Trophoblast cell (in vitro differentiated cells and primary cell): ENCODE results near the gene WDR53.
"Not testable (repeated sequence)": the region's sequence is repeated elsewhere in the genome, so short reads cannot be mapped to it uniquely, and the experiment has no call there.

Experiments used
- DNase-seq, 2 donors: peaks; one replicate each; pipeline ENCODE4 v3.0.0-alpha.2; 2016
- H2AFZ ChIP-seq: 2 replicates; pipeline ENCODE4 v1.6.1; 2013; ENCODE audit warnings: low read length, moderate library complexity, mild to moderate bottlenecking; ENCODE audit not compliant: insufficient read depth, poor library complexity
- H2AK5ac ChIP-seq: 2 replicates; pipeline ENCODE4 v1.6.1; 2013; ENCODE audit warnings: mild to moderate bottlenecking, low read length
- H2BK120ac ChIP-seq: 2 replicates; pipeline ENCODE4 v1.6.1; 2013; ENCODE audit warnings: low read length, mild to moderate bottlenecking, moderate library complexity; ENCODE audit not compliant: insufficient read depth, poor library complexity
- H2BK12ac ChIP-seq: 2 replicates; pipeline ENCODE4 v1.6.1; 2013; ENCODE audit warnings: mild to moderate bottlenecking, low read length, moderate library complexity
- H2BK5ac ChIP-seq: 2 replicates; pipeline ENCODE4 v1.6.1; 2013; ENCODE audit warnings: low read length, low read depth, moderate library complexity, mild to moderate bottlenecking; ENCODE audit not compliant: poor library complexity
- H3K14ac ChIP-seq: 2 replicates; pipeline ENCODE4 v1.6.1; 2013; ENCODE audit warnings: mild to moderate bottlenecking, low read length
- H3K18ac ChIP-seq: 2 replicates; pipeline ENCODE4 v1.6.1; 2013; ENCODE audit warnings: mild to moderate bottlenecking, low read length
- H3K23ac ChIP-seq: 2 replicates; pipeline ENCODE4 v1.6.1; 2013; ENCODE audit warnings: low read length
- H3K27ac ChIP-seq: 2 replicates; pipeline ENCODE4 v1.5.1; 2013; ENCODE audit warnings: low read depth, mild to moderate bottlenecking, inconsistent platforms, low read length, moderate library complexity
- H3K27me3 ChIP-seq: 2 replicates; pipeline ENCODE4 v1.6.1; 2013; ENCODE audit warnings: inconsistent platforms, mild to moderate bottlenecking, low read length, moderate library complexity; ENCODE audit not compliant: insufficient read depth
- H3K36me3 ChIP-seq, 2 experiments: 1 replicate in 1 of 2; 2 replicates in 1 of 2; pipeline ENCODE4 v1.6.1; 2013; ENCODE audit warnings: low read length in 2 of 2, mild to moderate bottlenecking in 2 of 2, moderate library complexity in 1 of 2; ENCODE audit not compliant: insufficient read depth in 2 of 2, control insufficient read depth in 1 of 2
- H3K4ac ChIP-seq: 2 replicates; pipeline ENCODE4 v1.6.1; 2013; ENCODE audit warnings: low read depth, mild to moderate bottlenecking, low read length, moderate library complexity
- H3K4me1 ChIP-seq, 2 experiments: 1 replicate in 1 of 2; 2 replicates in 1 of 2; pipeline ENCODE4 v1.6.1; 2013; ENCODE audit warnings: low read length in 2 of 2, mild to moderate bottlenecking in 2 of 2, moderate library complexity in 1 of 2; ENCODE audit not compliant: insufficient read depth in 2 of 2, control insufficient read depth in 1 of 2
- H3K4me2 ChIP-seq: 2 replicates; pipeline ENCODE4 v1.6.1; 2013; ENCODE audit warnings: inconsistent platforms, mild to moderate bottlenecking, low read length, moderate library complexity
- H3K4me3 ChIP-seq: 2 replicates; pipeline ENCODE4 v1.5.1; 2013; ENCODE audit warnings: mild to moderate bottlenecking, low read depth, low read length, inconsistent platforms
- H3K79me1 ChIP-seq: one replicate; pipeline ENCODE4 v1.6.1; 2013; ENCODE audit warnings: low read length
- H3K79me2 ChIP-seq: 2 replicates; pipeline ENCODE4 v1.6.1; 2013; ENCODE audit warnings: low read length, mild to moderate bottlenecking; ENCODE audit not compliant: control insufficient read depth, insufficient read depth, poor library complexity
- H3K9ac ChIP-seq: 2 replicates; pipeline ENCODE4 v1.6.1; 2013; ENCODE audit warnings: mild to moderate bottlenecking, low read length
- H3K9me3 ChIP-seq: 2 replicates; pipeline ENCODE4 v1.6.1; 2013; ENCODE audit warnings: low read depth, mild to moderate bottlenecking, control low read depth, inconsistent platforms, low read length; ENCODE audit not compliant: insufficient read depth
- H4K12ac ChIP-seq: 2 replicates; pipeline ENCODE4 v1.6.1; 2013; ENCODE audit warnings: low read depth, mild to moderate bottlenecking, low read length, moderate library complexity
- H4K8ac ChIP-seq: 2 replicates; pipeline ENCODE4 v1.6.1; 2013; ENCODE audit warnings: low read depth, mild to moderate bottlenecking, low read length, moderate library complexity
- H4K91ac ChIP-seq: one replicate; pipeline ENCODE4 v1.6.1; 2013; ENCODE audit warnings: low read depth, mild to moderate bottlenecking, low read length, moderate library complexity
- WGBS: extraction: QIAGEN DNeasy Blood & Tissue Kit; methylation state at CpG from one replicate; pipeline ENCODE4 v1.1.7; 2013; ENCODE audit warnings: missing lambda C conversion rate; ENCODE audit not compliant: insufficient read length, insufficient coverage; ENCODE audit errors: extremely low coverage; 5-methylcytosine and 5-hydroxymethylcytosine counted together

WDR53 gene

DNA sequence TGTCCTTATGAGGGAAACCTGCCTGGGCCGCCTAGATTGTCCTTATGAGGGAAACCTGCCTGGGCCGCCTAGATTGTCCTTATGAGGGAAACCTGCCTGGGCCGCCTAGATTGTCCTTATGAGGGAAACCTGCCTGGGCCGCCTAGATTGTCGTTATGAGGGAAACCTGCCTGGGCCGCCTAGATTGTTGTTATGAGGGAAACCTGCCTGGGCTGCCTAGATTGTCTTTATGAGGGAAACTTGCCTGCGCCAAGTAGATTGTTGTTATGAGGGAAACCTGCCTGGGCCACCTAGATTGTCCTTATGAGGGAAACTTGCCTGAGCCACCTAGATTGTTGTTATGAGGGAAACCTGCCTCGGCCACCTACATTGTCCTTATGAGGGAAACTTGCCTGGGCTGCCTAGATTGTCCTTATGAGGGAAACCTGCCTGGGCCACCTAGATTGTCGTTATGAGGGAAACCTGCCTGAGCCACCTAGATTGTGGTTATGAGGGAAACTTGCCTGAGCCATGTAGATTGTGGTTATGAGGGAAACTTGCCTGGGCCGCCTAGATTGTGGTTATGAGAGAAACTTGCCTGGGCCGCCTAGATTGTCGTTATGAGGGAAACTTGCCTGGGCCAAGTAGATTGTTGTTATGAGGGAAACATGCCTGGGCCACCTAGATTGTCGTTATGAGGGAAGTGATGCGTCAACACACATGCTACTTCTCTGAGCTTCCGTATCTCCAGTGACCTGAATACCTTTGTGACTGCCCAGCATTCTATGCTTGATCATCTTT lies 56.5 kb downstream of the WDR53 start:
- not testable (repeated sequence) for H3K79me2 ChIP-seq

DNA sequence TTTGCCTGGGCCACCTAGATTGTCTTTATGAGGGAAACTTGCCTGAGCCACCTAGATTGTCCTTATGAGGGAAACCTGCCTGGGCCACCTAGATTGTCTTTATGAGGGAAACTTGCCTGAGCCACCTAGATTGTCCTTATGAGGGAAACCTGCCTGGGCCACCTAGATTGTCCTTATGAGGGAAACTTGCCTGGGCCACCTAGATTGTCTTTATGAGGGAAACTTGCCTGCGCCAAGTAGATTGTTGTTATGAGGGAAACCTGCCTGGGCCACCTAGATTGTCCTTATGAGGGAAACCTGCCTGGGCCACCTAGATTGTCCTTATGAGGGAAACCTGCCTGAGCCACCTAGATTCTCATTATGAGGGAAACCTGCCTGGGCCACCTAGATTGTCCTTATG lies 57.2 kb downstream of the WDR53 start:
- not testable (repeated sequence) for H3K27me3 ChIP-seq, DNase-seq, H3K4me3 ChIP-seq, H3K36me3 ChIP-seq, H4K8ac ChIP-seq, H2AFZ ChIP-seq, H4K91ac ChIP-seq, H3K79me2 ChIP-seq, H3K9me3 ChIP-seq, H3K27ac ChIP-seq, H2BK12ac ChIP-seq, H3K79me1 ChIP-seq, H2AK5ac ChIP-seq, H2BK5ac ChIP-seq, H3K4me1 ChIP-seq, H3K9ac ChIP-seq, H3K23ac ChIP-seq, H3K18ac ChIP-seq, H2BK120ac ChIP-seq, H3K4ac ChIP-seq, H3K14ac ChIP-seq, H4K12ac ChIP-seq, H3K4me2 ChIP-seq
- WGBS, result no CpG with 5 or more reads among the region's 1 CpG

More for the DNA sequence above, 56.5 kb downstream of the WDR53 start:
- H3K27ac ChIP-seq, H2BK120ac ChIP-seq, H3K4ac ChIP-seq, H2BK12ac ChIP-seq, H3K4me3 ChIP-seq, H2AFZ ChIP-seq, H3K18ac ChIP-seq, H3K23ac ChIP-seq, H2AK5ac ChIP-seq, H3K9ac ChIP-seq, H3K14ac ChIP-seq, H2BK5ac ChIP-seq, DNase-seq, H4K8ac ChIP-seq, H3K27me3 ChIP-seq, H3K9me3 ChIP-seq, H4K91ac ChIP-seq, H3K4me1 ChIP-seq, H3K79me1 ChIP-seq, H3K36me3 ChIP-seq, H3K4me2 ChIP-seq, H4K12ac ChIP-seq: not testable (repeated sequence)
- WGBS, result no CpG with 5 or more reads among the region's 15 CpGs

DNA sequence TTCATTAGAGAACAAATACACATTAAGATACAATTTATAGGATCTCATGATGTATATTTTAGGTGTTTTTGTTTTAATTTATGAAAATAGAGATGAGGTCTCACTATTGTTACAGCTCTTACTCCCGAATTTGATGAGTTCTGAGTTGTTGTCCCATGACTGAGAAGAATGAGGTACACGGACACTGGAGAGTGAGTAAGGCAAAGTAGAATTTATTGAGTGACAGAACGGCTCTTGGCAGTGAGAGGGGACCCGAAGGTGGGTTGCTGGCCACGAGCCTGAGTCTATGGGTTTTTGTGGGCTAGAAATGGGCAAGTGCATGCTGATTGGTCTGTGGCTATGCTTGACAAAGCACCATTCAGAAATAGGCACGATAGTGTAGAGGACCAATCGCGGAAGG lies 61.7 kb downstream of the WDR53 start:
- H2BK12ac ChIP-seq, result no peak overlapping the region
- no peak overlapping the region for H2BK120ac ChIP-seq
- no peak overlapping the region for H3K18ac ChIP-seq
- H3K4ac ChIP-seq, result no peak overlapping the region
- H3K14ac ChIP-seq, result no peak overlapping the region
- no peak overlapping the region for H3K27ac ChIP-seq
- peaks cover 21% of the 10 kb centered on the region for H3K79me1 ChIP-seq
- H3K4me3 ChIP-seq, result no peak overlapping the region
- no peaks in the 10 kb centered on the region for H3K9me3 ChIP-seq
- H3K27me3 ChIP-seq, result no peaks in the 10 kb centered on the region
- H3K79me2 ChIP-seq, result peaks cover 15% of the 10 kb centered on the region
- no peak overlapping the region for H4K8ac ChIP-seq
- no peak overlapping the region for H3K9ac ChIP-seq
- H2BK5ac ChIP-seq, result no peak overlapping the region
- peaks cover 0 to 1% of the 10 kb centered on the region in 2 experiments for H3K4me1 ChIP-seq
- H3K23ac ChIP-seq, result no peak overlapping the region
- H4K91ac ChIP-seq, result no peak overlapping the region
- no peak overlapping the region for H2AFZ ChIP-seq
- WGBS, result no CpG with 5 or more reads among the region's 8 CpGs
- no peak overlapping the region for H2AK5ac ChIP-seq
- H3K4me2 ChIP-seq, result no peak overlapping the region
- no peaks in the 10 kb centered on the region for H3K36me3 ChIP-seq
- H4K12ac ChIP-seq, result no peak overlapping the region
- DNase-seq, result no peak

DNA sequence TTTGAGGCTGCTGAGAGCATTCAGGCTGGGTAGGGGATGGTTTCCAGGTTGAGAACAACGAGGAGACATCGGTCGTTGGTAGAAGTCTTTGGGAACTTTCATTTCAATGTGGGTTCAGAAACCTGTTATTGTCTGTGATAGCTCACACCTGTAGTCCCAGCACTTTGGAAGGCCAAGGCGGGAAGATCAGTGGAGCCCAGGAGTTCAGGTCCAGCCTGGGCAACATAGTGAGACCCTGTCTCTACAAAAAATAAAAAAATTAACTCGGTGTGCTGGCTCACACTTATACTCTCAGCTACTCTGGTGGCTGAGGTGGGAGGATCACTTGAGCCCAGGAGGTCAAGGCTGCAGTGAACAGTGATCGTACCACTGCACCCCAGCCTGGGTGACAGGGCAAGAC lies 63.8 kb downstream of the WDR53 start:
- no peak overlapping the region for H3K4ac ChIP-seq
- H3K23ac ChIP-seq, result no peak overlapping the region
- no peaks in the 10 kb centered on the region for H3K27me3 ChIP-seq
- H3K4me3 ChIP-seq, result no peak overlapping the region
- peaks cover 22% of the 10 kb centered on the region for H3K79me2 ChIP-seq
- H3K79me1 ChIP-seq, result peaks cover 25% of the 10 kb centered on the region
- H3K36me3 ChIP-seq, result no peaks in the 10 kb centered on the region
- H2BK5ac ChIP-seq, result no peak overlapping the region
- H3K14ac ChIP-seq, result peak overlapping the region; percentile 81
- no peak for DNase-seq
- no peak overlapping the region for H3K18ac ChIP-seq
- H3K27ac ChIP-seq, result peak overlapping the region; percentile 81
- peaks cover 2% of the 10 kb centered on the region in 2 experiments for H3K4me1 ChIP-seq
- peak overlapping the region; percentile 57 for H2AFZ ChIP-seq
- peak overlapping the region; percentile 95 for H2BK12ac ChIP-seq
- peak overlapping the region; percentile 73 for H2BK120ac ChIP-seq
- no CpG with 5 or more reads among the region's 6 CpGs for WGBS
- H3K4me2 ChIP-seq, result no peak overlapping the region
- H4K91ac ChIP-seq, result peak overlapping the region; percentile 86
- no peaks in the 10 kb centered on the region for H3K9me3 ChIP-seq
- H3K9ac ChIP-seq, result no peak overlapping the region
- peak overlapping the region; percentile 70 for H4K12ac ChIP-seq
- H4K8ac ChIP-seq, result peak overlapping the region; percentile 64
- H2AK5ac ChIP-seq, result peak overlapping the region; percentile 71
